Neuronal stem cell (in vitro differentiated cells): ENCODE measurements around the gene CSNK1D.

ENCODE experiments used
- DNase-seq: peaks from one replicate; pipeline ENCODE4 v3.0.0-alpha.2; 2013; ENCODE audit warnings: low spot score
- H2AFZ ChIP-seq: one replicate; pipeline ENCODE4 v1.6.1; 2013; ENCODE audit warnings: mild to moderate bottlenecking, low read length, inconsistent platforms
- H2AK5ac ChIP-seq: 2 replicates; pipeline ENCODE4 v1.6.1; 2013; ENCODE audit warnings: low read depth, mild to moderate bottlenecking, inconsistent platforms, low read length, moderate library complexity, mixed read lengths
- H2BK120ac ChIP-seq: 2 replicates; pipeline ENCODE4 v1.6.1; 2013; ENCODE audit warnings: low read depth, mild to moderate bottlenecking, inconsistent platforms, low read length, moderate library complexity, mixed read lengths
- H2BK12ac ChIP-seq: one replicate; pipeline ENCODE4 v1.6.1; 2013; ENCODE audit warnings: low read length, inconsistent platforms
- H2BK15ac ChIP-seq: 2 replicates; pipeline ENCODE4 v1.6.1; 2013; ENCODE audit warnings: mild to moderate bottlenecking, low read length, inconsistent platforms, mixed read lengths
- H2BK5ac ChIP-seq: one replicate; pipeline ENCODE4 v1.6.1; 2013; ENCODE audit warnings: inconsistent platforms, mild to moderate bottlenecking, low read length, moderate library complexity
- H3K14ac ChIP-seq: one replicate; pipeline ENCODE4 v1.6.1; 2013; ENCODE audit warnings: low read length, inconsistent platforms
- H3K18ac ChIP-seq: 2 replicates; pipeline ENCODE4 v1.6.1; 2013; ENCODE audit warnings: low read length, inconsistent platforms
- H3K23ac ChIP-seq: 2 replicates; pipeline ENCODE4 v1.6.1; 2013; ENCODE audit warnings: low read depth, mild to moderate bottlenecking, mixed read lengths, low read length, inconsistent platforms; ENCODE audit not compliant: poor library complexity
- H3K27ac ChIP-seq: replicated peaks from 3 replicates; pipeline ENCODE4 v1.5.1; 2013; ENCODE audit warnings: low read length, inconsistent platforms
- H3K27me3 ChIP-seq, 3 experiments: 2 replicates each; pipeline ENCODE4 v1.6.1; 2013; ENCODE audit warnings: low read length in 3 of 3, mild to moderate bottlenecking in 2 of 3, inconsistent platforms in 1 of 3, low read depth in 1 of 3, mixed read lengths in 1 of 3, moderate library complexity in 1 of 3; ENCODE audit not compliant: control insufficient read depth in 3 of 3, insufficient read depth in 3 of 3
- H3K36me3 ChIP-seq, 2 donors: replicated peaks in 1 of 2; 2 replicates each; pipeline ENCODE4 v1.6.1; 2013; ENCODE audit warnings: low read length in 2 of 2; ENCODE audit not compliant: control insufficient read depth in 2 of 2, insufficient read depth in 2 of 2
- H3K4ac ChIP-seq: 2 replicates; pipeline ENCODE4 v1.6.1; 2013; ENCODE audit warnings: inconsistent platforms, mild to moderate bottlenecking, low read length, moderate library complexity
- H3K4me1 ChIP-seq, 2 donors: 1 replicate in 1 of 2; 2 replicates in 1 of 2; pipeline ENCODE4 v1.6.1; 2013; ENCODE audit warnings: low read length in 2 of 2, low read depth in 1 of 2; ENCODE audit not compliant: control insufficient read depth in 2 of 2, insufficient read depth in 1 of 2
- H3K4me2 ChIP-seq: one replicate; pipeline ENCODE4 v1.6.1; 2013; ENCODE audit warnings: mild to moderate bottlenecking, low read length, inconsistent platforms; ENCODE audit not compliant: insufficient read depth, poor library complexity, severe bottlenecking
- H3K4me3 ChIP-seq, 2 donors: 2 replicates each; pipeline ENCODE4 v1.5.1; 2013; ENCODE audit warnings: low read length in 2 of 2, mild to moderate bottlenecking in 2 of 2, inconsistent platforms in 1 of 2, moderate library complexity in 1 of 2
- H3K79me1 ChIP-seq: one replicate; pipeline ENCODE4 v1.6.1; 2013; ENCODE audit warnings: low read depth, mild to moderate bottlenecking, inconsistent platforms, low read length, moderate library complexity
- H3K9ac ChIP-seq: one replicate; pipeline ENCODE4 v1.6.1; 2013; ENCODE audit warnings: mild to moderate bottlenecking, low read depth, low read length, inconsistent platforms; ENCODE audit not compliant: poor library complexity
- H3K9me3 ChIP-seq, 2 donors: replicated peaks in 1 of 2; 2 replicates each; pipeline versions ENCODE3 to v1.6.1; 2013; ENCODE audit warnings: low read length in 2 of 2, mild to moderate bottlenecking in 2 of 2, inconsistent platforms in 1 of 2, low read depth in 1 of 2, mixed read lengths in 1 of 2, moderate library complexity in 1 of 2; ENCODE audit not compliant: control insufficient read depth in 2 of 2, insufficient read depth in 1 of 2
- H4K8ac ChIP-seq: one replicate; pipeline ENCODE4 v1.6.1; 2013; ENCODE audit warnings: low read depth, mild to moderate bottlenecking, inconsistent platforms, low read length, moderate library complexity
- H4K91ac ChIP-seq: one replicate; pipeline ENCODE4 v1.6.1; 2013; ENCODE audit warnings: low read length, low read depth, mild to moderate bottlenecking, inconsistent platforms; ENCODE audit not compliant: poor library complexity
- WGBS, 2 donors: extraction: QIAGEN DNeasy Blood & Tissue Kit; methylation state at CpG; one replicate each; pipeline ENCODE4 v1.1.7; 2013; ENCODE audit warnings: missing lambda C conversion rate in 2 of 2, mixed read lengths in 1 of 2; ENCODE audit not compliant: insufficient read length in 2 of 2, insufficient replicate concordance in 1 of 2; ENCODE audit errors: extremely low coverage in 2 of 2; 5-methylcytosine and 5-hydroxymethylcytosine counted together

Gene CSNK1D

DNA sequence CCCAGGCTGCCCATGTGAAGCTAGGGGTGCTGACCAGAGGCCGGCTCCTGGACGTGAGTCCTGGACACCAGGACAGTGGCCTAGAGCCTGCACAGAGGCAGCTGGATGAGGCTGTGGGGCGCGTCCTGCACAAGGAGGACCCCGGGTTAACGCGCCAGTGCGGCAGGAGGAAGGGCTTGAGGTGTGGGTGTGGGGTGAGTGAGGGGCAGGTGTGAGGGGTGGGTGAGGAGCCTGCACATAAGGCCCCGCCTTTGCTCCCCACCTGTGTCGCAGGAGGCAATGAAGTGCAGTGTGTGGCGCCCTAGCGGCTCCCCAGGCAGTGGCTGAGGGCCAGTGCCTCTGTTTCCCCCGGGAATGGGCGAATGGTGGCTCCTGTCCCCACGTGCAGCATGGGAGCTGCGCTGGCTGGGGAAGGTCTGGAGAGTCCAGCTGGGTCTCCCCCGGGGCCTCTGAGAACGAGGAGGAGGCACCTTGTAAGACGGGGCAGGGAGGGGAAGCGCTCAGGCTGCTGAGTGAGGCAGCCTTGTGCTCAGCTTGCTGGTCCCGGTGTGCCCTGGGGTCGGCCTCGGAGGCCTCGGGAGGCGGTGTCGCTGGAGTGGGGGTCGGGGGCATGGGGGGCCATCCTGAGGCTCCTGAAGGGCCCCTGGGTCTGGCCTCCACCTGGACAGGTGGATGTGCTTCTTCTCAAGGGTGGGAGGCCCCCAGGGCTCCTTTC, 40.7 kb upstream of the CSNK1D start:
- no peak overlapping the region for H3K27ac ChIP-seq
- peak overlapping the region; percentile 31 for H3K14ac ChIP-seq
- no peaks in the 10 kb centered on the region for H3K79me1 ChIP-seq
- H3K4me1 ChIP-seq: peaks cover 11 to 16% of the 10 kb centered on the region in 2 donors
- no peak overlapping the region for H3K4me3 ChIP-seq
- peak overlapping the region; percentile 27 for H3K18ac ChIP-seq
- peak overlapping the region; percentile 9 for H4K91ac ChIP-seq
- no peak overlapping the region for H3K9ac ChIP-seq
- H3K4me2 ChIP-seq: no peak overlapping the region
- H2BK15ac ChIP-seq: no peak overlapping the region
- no CpG with 5 or more reads among the region's 27 CpGs for WGBS, 2 donors
- peak overlapping the region; percentile 89 for H3K23ac ChIP-seq
- H4K8ac ChIP-seq: no peak overlapping the region
- no peak overlapping the region for H3K4ac ChIP-seq
- H3K36me3 ChIP-seq: no peaks in the 10 kb centered on the region
- peak overlapping the region; percentile 53 for H2BK5ac ChIP-seq
- peaks cover 0 to 39% (median under 1%) of the 10 kb centered on the region in 3 experiments for H3K27me3 ChIP-seq
- peak overlapping the region; percentile 94 for H2AK5ac ChIP-seq
- H2AFZ ChIP-seq: no peak overlapping the region
- no peak for DNase-seq
- no peak overlapping the region for H2BK120ac ChIP-seq
- no peak overlapping the region for H2BK12ac ChIP-seq
- H3K9me3 ChIP-seq: peaks cover 3 to 4% of the 10 kb centered on the region in 2 donors

DNA sequence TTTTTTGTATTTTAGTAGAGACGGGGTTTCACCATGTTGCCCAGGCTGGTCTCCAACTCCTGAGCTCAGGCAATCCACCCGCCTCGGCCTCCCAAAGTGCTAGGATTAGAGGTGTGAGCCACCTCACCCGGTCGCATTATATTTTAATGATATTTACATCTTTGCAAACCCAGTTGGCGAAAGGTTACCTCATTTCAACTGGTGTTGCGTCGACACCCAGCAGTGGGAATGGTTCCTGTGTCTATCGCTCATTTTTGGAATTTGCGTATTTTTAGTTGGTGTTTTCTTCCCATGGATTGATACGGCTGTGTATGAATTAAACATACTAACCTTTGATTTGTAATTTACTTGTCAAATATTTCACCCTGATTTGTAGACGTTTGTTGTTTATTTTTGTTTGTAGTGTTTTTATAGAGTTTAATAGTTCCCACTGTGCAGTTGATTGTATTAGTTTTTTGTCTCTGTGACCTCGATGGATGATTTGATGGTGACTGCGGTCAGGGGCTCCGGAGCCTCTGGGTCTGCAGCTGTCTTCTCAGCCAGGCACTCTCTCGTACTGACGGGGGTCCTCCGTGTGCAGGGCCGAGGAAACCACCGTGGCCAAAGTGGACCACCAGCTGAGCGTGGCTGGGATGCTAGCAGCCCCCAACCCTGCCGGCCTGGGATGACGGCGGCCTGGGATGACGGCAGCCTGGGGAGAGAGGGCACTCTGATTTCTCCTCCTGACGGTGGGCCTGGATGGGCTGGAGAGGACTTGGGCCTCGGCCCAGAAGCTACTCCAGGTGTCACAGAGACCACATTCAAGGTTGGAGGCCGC, 39.9 kb upstream of the CSNK1D start:
- Histone ChIP-seq H2BK120ac (no peak overlapping the region), H3K27ac (no peak overlapping the region), H2AK5ac (peak overlapping the region; percentile 54), H3K27me3 (peaks cover 0 to 39% (median 0%) of the 10 kb centered on the region in 3 experiments), H3K4me3 (no peak overlapping the region), H2AFZ (no peak overlapping the region), H3K14ac (peak overlapping the region; percentile 31), H2BK15ac (no peak overlapping the region), H3K4me2 (no peak overlapping the region), H3K18ac (peak overlapping the region; percentile 20), H3K23ac (peak overlapping the region; percentile 89), H3K9me3 (peaks cover 0 to 2% of the 10 kb centered on the region in 2 donors), H2BK12ac (no peak overlapping the region), H3K9ac (no peak overlapping the region), H3K79me1 (no peaks in the 10 kb centered on the region), H3K36me3 (no peaks in the 10 kb centered on the region), H3K4ac (no peak overlapping the region), H2BK5ac (peak overlapping the region; percentile 53), H4K8ac (no peak overlapping the region), H4K91ac (peak overlapping the region; percentile 9), H3K4me1 (peaks cover 11 to 14% of the 10 kb centered on the region in 2 donors)
- WGBS, 2 donors: no CpG with 5 or more reads among the region's 28 CpGs
- no peak for DNase-seq

DNA sequence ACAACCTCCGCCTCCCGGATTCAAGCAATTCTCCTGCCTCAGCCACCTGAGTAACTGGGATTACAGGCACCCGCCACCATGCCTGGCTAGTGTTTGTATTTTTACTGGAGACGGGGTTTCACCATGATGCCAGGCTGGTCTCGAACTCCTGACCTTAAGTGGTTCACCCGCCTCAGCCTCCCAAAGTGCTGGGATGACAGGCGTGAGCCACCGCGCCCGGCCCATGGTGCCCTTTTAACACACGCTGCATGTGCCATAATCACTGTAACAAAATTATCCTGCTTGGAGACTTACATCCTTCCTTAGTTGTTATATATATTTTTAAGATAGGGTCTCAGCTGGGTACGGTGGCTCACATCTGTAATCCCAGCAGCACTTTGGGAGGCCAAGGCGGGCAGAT, 38.5 kb upstream of the CSNK1D start:
- no CpG with 5 or more reads among the region's 13 CpGs for WGBS, 2 donors
- Histone ChIP-seq H2AFZ (no peak overlapping the region), H3K4me3 (no peak overlapping the region), H3K27ac (no peak overlapping the region), H3K4me1 (peaks cover 11 to 13% of the 10 kb centered on the region in 2 donors), H2BK5ac (no peak overlapping the region), H3K14ac (no peak overlapping the region), H3K36me3 (no peaks in the 10 kb centered on the region), H3K4ac (no peak overlapping the region), H3K9ac (no peak overlapping the region), H2BK12ac (no peak overlapping the region), H2BK120ac (no peak overlapping the region), H3K4me2 (no peak overlapping the region), H3K23ac (no peak overlapping the region), H4K91ac (no peak overlapping the region), H3K18ac (no peak overlapping the region), H2AK5ac (no peak overlapping the region), H4K8ac (no peak overlapping the region), H3K27me3 (peaks cover 0 to 38% (median 0%) of the 10 kb centered on the region in 3 experiments), H3K79me1 (no peaks in the 10 kb centered on the region), H2BK15ac (no peak overlapping the region), H3K9me3 (no peaks in the 10 kb centered on the region)
- DNase-seq: no peak

DNA sequence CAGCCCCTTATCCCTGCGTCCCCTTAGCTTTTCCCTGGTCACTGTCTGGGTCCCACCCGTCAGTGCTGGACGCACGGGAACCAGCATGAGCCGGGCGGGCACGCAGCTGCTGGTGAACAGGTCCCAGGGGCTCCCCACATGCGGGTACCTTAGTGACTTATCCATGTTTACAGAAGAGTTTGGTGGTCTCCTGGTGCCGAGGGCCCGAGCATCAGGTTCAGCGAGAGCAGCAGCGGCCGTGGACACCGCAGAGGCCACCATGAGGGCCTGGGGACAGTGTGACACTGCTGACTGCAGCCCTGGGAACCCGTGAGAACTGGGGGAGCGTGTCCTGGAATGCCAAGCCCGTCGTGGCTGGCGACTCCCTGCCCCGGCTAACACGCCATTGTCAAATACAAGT, 37.4 kb upstream of the CSNK1D start:
- no peak overlapping the region for H4K91ac ChIP-seq
- H3K14ac ChIP-seq: peak overlapping the region; percentile 2
- H3K9ac ChIP-seq: no peak overlapping the region
- H3K27ac ChIP-seq: no peak overlapping the region
- H2BK5ac ChIP-seq: no peak overlapping the region
- no peak for DNase-seq
- H2AFZ ChIP-seq: no peak overlapping the region
- no peak overlapping the region for H3K4ac ChIP-seq
- peaks cover under 1% of the 10 kb centered on the region for H3K79me1 ChIP-seq
- H2AK5ac ChIP-seq: peak overlapping the region; percentile 35
- H3K23ac ChIP-seq: no peak overlapping the region
- H3K27me3 ChIP-seq: peaks cover 0 to 31% (median 0%) of the 10 kb centered on the region in 3 experiments
- H3K4me2 ChIP-seq: no peak overlapping the region
- no peak overlapping the region for H3K18ac ChIP-seq
- no peak overlapping the region for H2BK120ac ChIP-seq
- H2BK12ac ChIP-seq: no peak overlapping the region
- H3K4me3 ChIP-seq: no peak overlapping the region
- H3K9me3 ChIP-seq: no peaks in the 10 kb centered on the region
- no peak overlapping the region for H4K8ac ChIP-seq
- peaks cover 5 to 7% of the 10 kb centered on the region in 2 donors for H3K4me1 ChIP-seq
- no peaks in the 10 kb centered on the region for H3K36me3 ChIP-seq
- peak overlapping the region; percentile 75 for H2BK15ac ChIP-seq
- WGBS, 2 donors: no CpG with 5 or more reads among the region's 21 CpGs
